Smooth muscle cell (in vitro differentiated cells): ENCODE results near the gene PDPN. TPM values are rescaled to one million over a fixed set of nuclear protein-coding genes. Genes with fewer than 3 reads are reported as not detected.

Experiments
- DNase-seq: peaks from one replicate; lab custom pipeline; 2025; ENCODE audit not compliant: unreplicated experiment; lab: John Stamatoyannopoulos, UW
- H2AFZ ChIP-seq: fragments of 200-600 bp; sonication (generic); 2 replicates; pipeline ENCODE4 v1.6.0; 2016; ENCODE audit warnings: antibody characterized with exemption, low read depth, mild to moderate bottlenecking
- H3F3A ChIP-seq: fragments of 200-600 bp; sonication (generic); 2 replicates; pipeline ENCODE4 v1.6.0; 2017; ENCODE audit warnings: antibody characterized with exemption, low read depth
- H3K27ac ChIP-seq: fragments of 200-600 bp; sonication (generic); 2 replicates; pipeline ENCODE4 v1.5.1; 2016; ENCODE audit warnings: low read depth, mild to moderate bottlenecking
- H3K27me3 ChIP-seq: fragments of 200-600 bp; sonication (generic); 2 replicates; pipeline ENCODE4 v1.6.1; 2016; ENCODE audit warnings: low read depth, mild to moderate bottlenecking
- H3K36me3 ChIP-seq: fragments of 200-600 bp; sonication (generic); 2 replicates; pipeline ENCODE4 v1.5.1; 2016; ENCODE audit warnings: low read depth
- H3K4me1 ChIP-seq: fragments of 200-600 bp; sonication (generic); 2 replicates; pipeline ENCODE4 v1.5.1; 2016; ENCODE audit warnings: low read depth
- H3K4me2 ChIP-seq: fragments of 200-600 bp; sonication (generic); 2 replicates; pipeline ENCODE4 v1.6.0; 2016; ENCODE audit warnings: mild to moderate bottlenecking
- H3K4me3 ChIP-seq: fragments of 200-600 bp; sonication (generic); 2 replicates; pipeline ENCODE4 v1.5.1; 2016; ENCODE audit warnings: mild to moderate bottlenecking
- H3K79me2 ChIP-seq: fragments of 200-600 bp; sonication (generic); 2 replicates; pipeline ENCODE4 v1.6.0; 2016; ENCODE audit warnings: low read depth, mild to moderate bottlenecking
- H3K9ac ChIP-seq: fragments of 200-600 bp; sonication (generic); 2 replicates; pipeline ENCODE4 v1.6.0; 2016; ENCODE audit warnings: low read depth
- H3K9me3 ChIP-seq: fragments of 200-600 bp; sonication (generic); replicated peaks from 2 replicates; pipeline ENCODE4 v1.5.1; 2016; ENCODE audit warnings: low read depth
- H4K20me1 ChIP-seq: fragments of 200-600 bp; sonication (generic); 2 replicates; pipeline ENCODE4 v1.6.0; 2016; ENCODE audit warnings: low read depth
- WGBS: methylation state at CpG from one replicate; pipeline ENCODE4 v1.1.7; 2016; ENCODE audit warnings: low lambda C conversion rate; 5-methylcytosine and 5-hydroxymethylcytosine counted together
- polyA plus RNA-seq: library from polyadenylated mRNA; unstranded; fragments of >200 nt; fragmentation: Nextera tagmentation; extraction: Ambion mirVana; gene quantifications from 2 replicates; pipeline ENCODE4 v1.2.1, GENCODE V29; 2016
- total RNA-seq: library from RNA; depleted of rRNA; stranded (reverse); fragments of >200 nt; gene quantifications from 2 replicates; pipeline ENCODE4 v1.2.3, GENCODE V29; 2014
- TF ChIP-seq, protein P1 (sequence below): fragments of 200-600 bp; sonication (generic); IDR thresholded peaks from 2 replicates; pipeline ENCODE4 v1.5.1; 2017; ENCODE audit warnings: borderline replicate concordance, mild to moderate bottlenecking, antibody characterized with exemption; ENCODE audit not compliant: insufficient read depth, poor library complexity, severe bottlenecking

PDPN gene
- total and polyA plus RNA-seq, 2 experiments from 2014 or later, result 414 to 459 TPM

DNA sequence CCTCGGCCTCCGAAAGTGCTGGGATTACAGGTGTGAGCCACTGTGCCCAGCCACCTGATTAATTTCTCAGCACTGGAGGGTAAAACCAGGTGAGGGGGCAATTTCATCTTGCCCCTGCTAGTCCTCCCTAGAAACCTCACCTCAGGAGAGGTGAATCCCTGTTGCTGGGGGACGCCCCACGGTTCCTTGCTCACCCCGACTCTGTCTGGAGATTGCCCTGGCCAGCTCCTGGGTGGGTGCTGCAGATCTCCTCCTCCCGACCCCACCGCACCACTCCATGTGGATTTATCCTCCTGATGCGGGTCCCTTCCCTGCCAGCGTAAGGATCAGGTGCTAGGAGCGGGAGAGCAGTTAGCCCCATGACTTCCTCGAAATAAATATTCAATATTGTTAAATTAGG is 34.9 kb downstream of the PDPN start:
- no peak overlapping the region for H3K4me3 ChIP-seq
- TF ChIP-seq, protein P1, sequence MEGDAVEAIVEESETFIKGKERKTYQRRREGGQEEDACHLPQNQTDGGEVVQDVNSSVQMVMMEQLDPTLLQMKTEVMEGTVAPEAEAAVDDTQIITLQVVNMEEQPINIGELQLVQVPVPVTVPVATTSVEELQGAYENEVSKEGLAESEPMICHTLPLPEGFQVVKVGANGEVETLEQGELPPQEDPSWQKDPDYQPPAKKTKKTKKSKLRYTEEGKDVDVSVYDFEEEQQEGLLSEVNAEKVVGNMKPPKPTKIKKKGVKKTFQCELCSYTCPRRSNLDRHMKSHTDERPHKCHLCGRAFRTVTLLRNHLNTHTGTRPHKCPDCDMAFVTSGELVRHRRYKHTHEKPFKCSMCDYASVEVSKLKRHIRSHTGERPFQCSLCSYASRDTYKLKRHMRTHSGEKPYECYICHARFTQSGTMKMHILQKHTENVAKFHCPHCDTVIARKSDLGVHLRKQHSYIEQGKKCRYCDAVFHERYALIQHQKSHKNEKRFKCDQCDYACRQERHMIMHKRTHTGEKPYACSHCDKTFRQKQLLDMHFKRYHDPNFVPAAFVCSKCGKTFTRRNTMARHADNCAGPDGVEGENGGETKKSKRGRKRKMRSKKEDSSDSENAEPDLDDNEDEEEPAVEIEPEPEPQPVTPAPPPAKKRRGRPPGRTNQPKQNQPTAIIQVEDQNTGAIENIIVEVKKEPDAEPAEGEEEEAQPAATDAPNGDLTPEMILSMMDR, result no peak
- peak overlapping the region; percentile 38 for H3K27ac ChIP-seq
- WGBS, result 96% methylated on average over 11 of the region's 11 CpGs
- H3K27me3 ChIP-seq, result no peaks in the 10 kb centered on the region
- H4K20me1 ChIP-seq, result no peaks in the 10 kb centered on the region
- H3K9ac ChIP-seq, result no peak overlapping the region
- H3F3A ChIP-seq, result peaks cover 35% of the 10 kb centered on the region
- no peak overlapping the region for H2AFZ ChIP-seq
- no peaks in the 10 kb centered on the region for H3K4me1 ChIP-seq
- no peaks in the 10 kb centered on the region for H3K9me3 ChIP-seq
- H3K4me2 ChIP-seq, result no peak overlapping the region
- H3K79me2 ChIP-seq, result no peaks in the 10 kb centered on the region
- no peak for DNase-seq
- H3K36me3 ChIP-seq, result peaks cover 19% of the 10 kb centered on the region

DNA sequence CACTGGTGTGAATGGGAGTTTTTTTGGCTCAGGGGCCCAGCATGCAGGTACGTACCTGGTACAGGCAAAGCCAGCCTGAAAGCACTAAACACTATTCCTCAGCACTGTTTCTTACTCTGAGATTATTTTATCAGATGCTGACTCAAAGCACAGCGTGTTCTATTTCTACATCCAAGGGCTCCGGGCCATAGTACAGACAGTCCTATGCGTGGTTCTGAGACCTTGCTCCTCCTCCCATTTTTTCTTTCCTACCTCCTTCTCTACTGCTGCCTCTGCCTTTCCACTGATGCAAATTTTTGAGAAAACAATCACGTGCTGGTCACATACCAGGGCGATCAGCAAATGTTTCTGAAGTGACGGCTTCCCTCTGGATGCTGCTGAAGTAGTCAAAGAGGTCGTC is 36.3 kb downstream of the PDPN start:
- no peak overlapping the region for H3K9ac ChIP-seq
- DNase-seq, result no peak
- WGBS, result 63% methylated on average over 8 of the region's 8 CpGs
- no peaks in the 10 kb centered on the region for H3K4me1 ChIP-seq
- no peaks in the 10 kb centered on the region for H3K9me3 ChIP-seq
- H3K36me3 ChIP-seq, result peaks cover 9% of the 10 kb centered on the region
- no peaks in the 10 kb centered on the region for H3K79me2 ChIP-seq
- no peak overlapping the region for H3K27ac ChIP-seq
- H3K4me2 ChIP-seq, result no peak overlapping the region
- H4K20me1 ChIP-seq, result no peaks in the 10 kb centered on the region
- H2AFZ ChIP-seq, result no peak overlapping the region
- TF ChIP-seq, protein P1, result no peak
- H3K27me3 ChIP-seq, result no peaks in the 10 kb centered on the region
- H3K4me3 ChIP-seq, result no peak overlapping the region
- peaks cover 21% of the 10 kb centered on the region for H3F3A ChIP-seq

DNA sequence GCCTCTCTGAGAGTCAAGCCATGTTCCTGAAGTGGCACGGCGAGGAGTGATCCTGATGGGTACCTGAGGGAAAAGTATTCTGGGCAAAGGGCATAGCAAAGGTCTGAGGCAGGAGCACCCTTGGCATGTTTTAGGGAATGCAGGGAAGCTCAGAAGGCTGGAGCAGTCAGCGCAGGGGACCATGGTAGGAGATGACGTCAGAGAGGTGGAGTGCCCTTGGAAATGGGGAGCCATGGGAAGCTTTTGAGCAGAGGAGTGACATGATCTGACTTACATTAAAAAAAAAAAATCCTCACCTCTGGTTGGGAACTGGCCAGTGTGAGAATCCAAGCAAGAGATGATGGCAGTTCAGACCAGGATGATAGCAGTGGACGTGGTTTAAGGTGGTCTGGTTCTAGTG is 37.2 kb downstream of the PDPN start:
- Histone ChIP-seq H3K4me1 (no peaks in the 10 kb centered on the region), H3K79me2 (no peaks in the 10 kb centered on the region), H3K27ac (no peak overlapping the region), H3K9me3 (no peaks in the 10 kb centered on the region), H3K4me3 (no peak overlapping the region), H3K27me3 (no peaks in the 10 kb centered on the region), H3K36me3 (peaks cover under 1% of the 10 kb centered on the region), H3K9ac (no peak overlapping the region), H4K20me1 (no peaks in the 10 kb centered on the region), H3K4me2 (no peak overlapping the region), H3F3A (peaks cover 18% of the 10 kb centered on the region), H2AFZ (no peak overlapping the region)
- DNase-seq, result no peak
- TF ChIP-seq, protein P1, result no peak
- WGBS, result 90% methylated on average over 5 of the region's 5 CpGs

DNA sequence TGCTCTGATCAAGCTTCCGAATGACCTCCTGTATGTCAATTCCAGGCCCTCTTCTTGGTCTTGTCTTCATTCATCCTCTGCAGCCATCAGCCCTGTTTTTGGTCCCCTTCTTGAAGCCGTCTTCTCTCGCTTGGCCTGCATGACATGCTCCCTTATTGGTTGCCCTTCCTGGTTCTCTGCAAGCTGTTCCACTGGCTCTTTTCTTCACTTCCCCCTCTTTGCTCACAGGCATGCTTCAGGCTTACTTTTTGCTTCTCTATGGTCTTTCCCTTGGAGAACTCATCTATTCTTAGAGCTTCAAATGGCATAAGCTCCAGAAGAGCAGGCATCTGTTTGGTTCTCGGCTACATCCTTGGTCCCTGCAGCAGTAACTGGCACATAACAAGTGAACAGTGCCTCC is 38.8 kb downstream of the PDPN start:
- Histone ChIP-seq H3K9me3 (no peaks in the 10 kb centered on the region), H2AFZ (no peak overlapping the region), H4K20me1 (no peaks in the 10 kb centered on the region)

More for the DNA sequence above, 38.8 kb downstream of the PDPN start:
- no peaks in the 10 kb centered on the region for H3K79me2 ChIP-seq
- 98% methylated on average over 4 of the region's 4 CpGs for WGBS
- TF ChIP-seq, protein P1, result no peak
- H3K4me3 ChIP-seq, result no peak overlapping the region
- H3K4me2 ChIP-seq, result no peak overlapping the region
- no peak overlapping the region for H3K9ac ChIP-seq
- DNase-seq, result no peak
- no peak overlapping the region for H3K27ac ChIP-seq
- H3K4me1 ChIP-seq, result no peaks in the 10 kb centered on the region
- no peaks in the 10 kb centered on the region for H3K27me3 ChIP-seq
- peaks cover 17% of the 10 kb centered on the region for H3F3A ChIP-seq
- no peaks in the 10 kb centered on the region for H3K36me3 ChIP-seq
